Liver (tissue), 9 donors: ENCODE measurements around the gene AGAP5. TPM values are rescaled to one million over a fixed set of nuclear protein-coding genes. Genes with fewer than 3 reads are reported as not detected.

ENCODE experiments used
- DNase-seq: peaks from one replicate; pipeline ENCODE4 v3.0.0-alpha.2; 2017; ENCODE audit warnings: low spot score
- H3K27ac ChIP-seq, 2 donors: one replicate each; pipeline ENCODE4 v1.7.0; 2013; ENCODE audit warnings: inconsistent platforms in 2 of 2, low read length in 2 of 2, control low read depth in 1 of 2, low read depth in 1 of 2, mild to moderate bottlenecking in 1 of 2
- H3K27me3 ChIP-seq, 4 donors: one replicate each; pipeline versions ENCODE4 v1.6.1 to v1.7.0; 2013; ENCODE audit warnings: low read length in 3 of 4, inconsistent platforms in 1 of 4, mild to moderate bottlenecking in 1 of 4, moderate library complexity in 1 of 4; ENCODE audit not compliant: control insufficient read depth in 4 of 4, insufficient read depth in 4 of 4
- H3K36me3 ChIP-seq, 4 donors: one replicate each; pipeline versions ENCODE4 v1.6.1 to v1.7.0; 2013; ENCODE audit warnings: low read length in 3 of 4, mild to moderate bottlenecking in 3 of 4, low read depth in 1 of 4, moderate library complexity in 1 of 4; ENCODE audit not compliant: control insufficient read depth in 4 of 4, insufficient read depth in 3 of 4
- H3K4me1 ChIP-seq, 4 donors: one replicate each; pipeline versions ENCODE4 v1.6.1 to v1.7.0; 2013; ENCODE audit warnings: low read length in 3 of 4, mild to moderate bottlenecking in 3 of 4, moderate library complexity in 1 of 4; ENCODE audit not compliant: control insufficient read depth in 4 of 4, insufficient read depth in 4 of 4
- H3K4me3 ChIP-seq, 3 donors: one replicate each; pipeline versions ENCODE4 v1.6.1 to v1.7.0; 2013; ENCODE audit warnings: low read length in 3 of 3, control low read depth in 1 of 3, low read depth in 1 of 3, mild to moderate bottlenecking in 1 of 3
- H3K9ac ChIP-seq, 2 donors: one replicate each; pipeline ENCODE4 v1.7.0; 2013; ENCODE audit warnings: low read length in 2 of 2, mild to moderate bottlenecking in 2 of 2, moderate library complexity in 2 of 2, control low read depth in 1 of 2, low read depth in 1 of 2
- H3K9me3 ChIP-seq, 4 donors: one replicate each; pipeline versions ENCODE4 v1.6.1 to v1.7.0; 2013; ENCODE audit warnings: low read length in 3 of 4; ENCODE audit not compliant: control insufficient read depth in 4 of 4
- ATF3 ChIP-seq: IDR thresholded peaks from 2 replicates; pipeline ENCODE4 v1.6.1; 2016; ENCODE audit warnings: antibody characterized with exemption
- CTCF ChIP-seq: fragments of 150-350 bp; IDR thresholded peaks from 2 replicates; pipeline ENCODE4 v1.5.1; 2017; ENCODE audit warnings: improper control_type of control experiment, low read depth, low read length; ENCODE audit not compliant: missing input control
- EGR1 ChIP-seq, 2 donors: IDR thresholded peaks; 2 replicates each; pipeline ENCODE4 v1.6.1; 2016 to 2018; ENCODE audit warnings: antibody characterized with exemption in 2 of 2, low read depth in 2 of 2
- FOXA1 ChIP-seq: IDR thresholded peaks from 2 replicates; pipeline ENCODE4 v1.6.1; 2016; ENCODE audit warnings: antibody characterized with exemption
- FOXA2 ChIP-seq: IDR thresholded peaks from 2 replicates; pipeline ENCODE4 v1.6.1; 2016; ENCODE audit warnings: antibody characterized with exemption
- GABPA ChIP-seq, 2 donors: IDR thresholded peaks in 1 of 2; conservative IDR thresholded peaks in 1 of 2; 2 replicates each; pipeline ENCODE4 v1.6.1; 2016; ENCODE audit warnings: antibody characterized with exemption in 2 of 2, mild to moderate bottlenecking in 1 of 2, moderate library complexity in 1 of 2
- HNF4A ChIP-seq, 2 donors: conservative IDR thresholded peaks; 2 replicates each; pipeline ENCODE4 v1.6.1; 2016; ENCODE audit warnings: antibody characterized with exemption in 2 of 2, mild to moderate bottlenecking in 2 of 2
- HNF4G ChIP-seq: IDR thresholded peaks from 2 replicates; pipeline ENCODE4 v1.6.1; 2016; ENCODE audit warnings: antibody characterized with exemption
- JUND ChIP-seq, 2 donors: IDR thresholded peaks; 2 replicates each; pipeline ENCODE4 v1.6.1; 2016; ENCODE audit warnings: antibody characterized with exemption in 2 of 2
- MAX ChIP-seq: IDR thresholded peaks from 2 replicates; pipeline ENCODE4 v1.6.1; 2016; ENCODE audit warnings: antibody characterized with exemption
- NR2F2 ChIP-seq: IDR thresholded peaks from 2 replicates; pipeline ENCODE4 v1.6.1; 2016; ENCODE audit warnings: antibody characterized with exemption
- RAD21 ChIP-seq, 2 donors: IDR thresholded peaks; 2 replicates each; pipeline ENCODE4 v1.6.1; 2016; ENCODE audit warnings: antibody characterized with exemption in 2 of 2, mild to moderate bottlenecking in 2 of 2
- REST ChIP-seq: IDR thresholded peaks from 2 replicates; pipeline ENCODE4 v1.6.1; 2016; ENCODE audit warnings: antibody characterized with exemption, mild to moderate bottlenecking
- RXRA ChIP-seq, 2 donors: IDR thresholded peaks; 2 replicates each; pipeline ENCODE4 v1.6.1; 2017 to 2018; ENCODE audit warnings: antibody characterized with exemption in 2 of 2, mild to moderate bottlenecking in 1 of 2
- SP1 ChIP-seq: IDR thresholded peaks from 2 replicates; pipeline ENCODE4 v1.6.1; 2018; ENCODE audit warnings: antibody characterized with exemption, mild to moderate bottlenecking
- TAF1 ChIP-seq: conservative IDR thresholded peaks from 2 replicates; pipeline ENCODE4 v1.6.1; 2016; ENCODE audit warnings: antibody characterized with exemption, mild to moderate bottlenecking
- YY1 ChIP-seq: IDR thresholded peaks from 2 replicates; pipeline ENCODE4 v1.6.1; 2016; ENCODE audit warnings: antibody characterized with exemption, mild to moderate bottlenecking
- ZBTB33 ChIP-seq: IDR thresholded peaks from 2 replicates; pipeline ENCODE4 v1.6.1; 2016; ENCODE audit warnings: antibody characterized with exemption
- WGBS: extraction: QIAGEN DNeasy Blood & Tissue Kit; methylation state at CpG from one replicate; pipeline ENCODE4 v1.1.7; 2013; 5-methylcytosine and 5-hydroxymethylcytosine counted together
- polyA plus RNA-seq, 2 donors: library from polyadenylated mRNA; stranded (reverse) in 1 of 2; unstranded in 1 of 2; fragments of 200-250 nt in 1 of 2; fragments of >200 nt in 1 of 2; fragmentation: Nextera tagmentation in 1 of 2; extraction: Ambion mirVana in 1 of 2; gene quantifications; one replicate each; pipeline versions ENCODE4 v1.2.1 to v1.2.3, GENCODE V29; 2013 to 2015
- total RNA-seq, 2 donors: library from RNA; depleted of rRNA; stranded (reverse); fragments of >200 nt; gene quantifications; one replicate each; pipeline ENCODE4 v1.2.3, GENCODE V29; 2014
- donor health status: healthy.
- donor health status: healthy.
- donor health status: healthy.
- donor health status: healthy.
- donor health status: healthy.

Gene AGAP5
- total and polyA plus RNA-seq, 4 donors, result 1.4 to 9.1 (median 2.5) TPM

GRCh38 chr10:73732426-73732825, 34.5 kb upstream of the AGAP5 start:
- no peak for TF ChIP-seq CTCF
- TF ChIP-seq HNF4A (conservative IDR thresholded peaks at IDR 0.05), result no peak
- no peak for TF ChIP-seq JUND (IDR thresholded peaks at IDR 0.05)
- TF ChIP-seq RAD21 (IDR thresholded peaks at IDR 0.05), result no peak
- TF ChIP-seq HNF4G, result no peak
- TF ChIP-seq ATF3, result no peak
- TF ChIP-seq SP1, result no peak
- H3K27me3 ChIP-seq, result no peaks in the 10 kb centered on the region
- no peak overlapping the region for H3K4me3 ChIP-seq
- no peak overlapping the region for H3K27ac ChIP-seq
- H3K4me1 ChIP-seq, result peaks cover 8 to 16% (median 12%) of the 10 kb centered on the region in 4 donors
- no peaks in the 10 kb centered on the region for H3K9me3 ChIP-seq
- H3K36me3 ChIP-seq, result peaks cover 0 to 11% (median 5%) of the 10 kb centered on the region in 4 donors
- DNase-seq, result no peak
- H3K9ac ChIP-seq, result no peak overlapping the region
- 97% methylated on average over 20 of the region's 20 CpGs for WGBS

- TF ChIP-seq JUND (IDR thresholded peaks at IDR 0.05) (no peak), REST (no peak), HNF4G (no peak), EGR1 (IDR thresholded peaks at IDR 0.05; ENCODE audit: low read depth in 2 of 2) (no peak), YY1 (no peak), MAX (no peak), FOXA2 (no peak), CTCF (no peak), FOXA1 (no peak), SP1 (no peak), GABPA (IDR thresholded peaks at IDR 0.05 in 1 of 2, conservative IDR thresholded peaks at IDR 0.05 in 1 of 2) (no peak), ZBTB33 (no peak), RXRA (IDR thresholded peaks at IDR 0.05) (no peak), NR2F2 (no peak), ATF3 (no peak), RAD21 (IDR thresholded peaks at IDR 0.05) (no peak), HNF4A (conservative IDR thresholded peaks at IDR 0.05) (no peak), TAF1 (no peak)
- peaks cover 2 to 16% (median 9%) of the 10 kb centered on the region in 4 donors for H3K36me3 ChIP-seq
- WGBS, result 91% methylated on average over 42 of the region's 42 CpGs
- H3K9ac ChIP-seq, result no peak overlapping the region
- peak overlapping the region in 1 of 3 donors; percentile 28 for H3K4me3 ChIP-seq
- no peaks in the 10 kb centered on the region for H3K27me3 ChIP-seq
- H3K27ac ChIP-seq, result no peak overlapping the region
- H3K9me3 ChIP-seq, result no peaks in the 10 kb centered on the region
- H3K4me1 ChIP-seq, result peaks cover 8 to 16% (median 12%) of the 10 kb centered on the region in 4 donors
- DNase-seq, result no peak
Measured at GRCh38 chr10:73731588-73732375, 33.9 kb upstream of the AGAP5 start.
